IMR-90 (cell line): ENCODE results near the gene ADTRP. TPM values are rescaled to one million over a fixed set of nuclear protein-coding genes. Genes with fewer than 3 reads are reported as not detected.

Experiments
- ATAC-seq: fragments of 200-7000 bp; cut with Tn5 transposase; 2 replicates; pipeline ENCODE4 v1.9.1; 2020; ENCODE audit warnings: low read depth, mild to moderate bottlenecking, moderate library complexity
- BruUV-seq: library from RNA; stranded (reverse); fragments of 400-500 nt; replicated peaks from 2 replicates; lab custom pipeline; 2021; lab: Mats Ljungman, UMichigan
- CTCF ChIA-PET: fragments of 300-600 bp; formaldehyde crosslinking; extraction: SDS; loops from one replicate; lab custom pipeline; 2021; ENCODE audit warnings: antibody characterized with exemption; lab: Yijun Ruan, JAX
- POLR2A ChIA-PET: fragments of 300-600 bp; sonication (Branson Sonifier 250); formaldehyde crosslinking; loops from one replicate; lab custom pipeline; 2022; ENCODE audit warnings: antibody characterized with exemption; ENCODE audit not compliant: unreplicated experiment; lab: Charles Lee
- DNase-seq: peaks from one replicate; pipeline ENCODE4 v3.0.0; 2013
- H2AFZ ChIP-seq: replicated peaks from 2 replicates; pipeline ENCODE3; 2013; ENCODE audit warnings: low read length, mild to moderate bottlenecking; ENCODE audit not compliant: poor library complexity
- H2AK5ac ChIP-seq: 2 replicates; pipeline ENCODE4 v1.6.1; 2013; ENCODE audit warnings: low read depth, low read length, inconsistent platforms
- H2AK9ac ChIP-seq: replicated peaks from 2 replicates; pipeline ENCODE3; 2013; ENCODE audit warnings: mild to moderate bottlenecking, low read depth, low read length, moderate library complexity; ENCODE audit not compliant: poor library complexity
- H2BK120ac ChIP-seq: 2 replicates; pipeline ENCODE4 v1.6.1; 2013; ENCODE audit warnings: low read depth, low read length, inconsistent platforms
- H2BK15ac ChIP-seq: 3 replicates; pipeline ENCODE4 v1.6.1; 2013; ENCODE audit warnings: low read depth, low read length, inconsistent platforms
- H2BK20ac ChIP-seq: 2 replicates; pipeline ENCODE4 v1.6.1; 2013; ENCODE audit warnings: low read depth, mild to moderate bottlenecking, inconsistent platforms, low read length, moderate library complexity
- H2BK5ac ChIP-seq: 2 replicates; pipeline ENCODE4 v1.6.1; 2013; ENCODE audit warnings: mild to moderate bottlenecking, low read depth, low read length, inconsistent platforms; ENCODE audit not compliant: poor library complexity, severe bottlenecking
- H3K14ac ChIP-seq: replicated peaks from 2 replicates; pipeline ENCODE4 v1.6.1; 2013; ENCODE audit warnings: low read depth, low read length, inconsistent platforms
- H3K18ac ChIP-seq: 2 replicates; pipeline ENCODE4 v1.6.1; 2013; ENCODE audit warnings: low read depth, low read length, control low read depth
- H3K23ac ChIP-seq: 2 replicates; pipeline ENCODE4 v1.6.1; 2013; ENCODE audit warnings: low read depth, low read length, inconsistent platforms
- H3K27ac ChIP-seq: 2 replicates; pipeline ENCODE4 v1.5.1; 2013; ENCODE audit warnings: mild to moderate bottlenecking, control low read depth, low read length; ENCODE audit not compliant: insufficient read depth
- H3K27me3 ChIP-seq: 2 replicates; pipeline ENCODE4 v1.6.1; 2013; ENCODE audit warnings: low read length; ENCODE audit not compliant: control insufficient read depth, insufficient read depth
- H3K36me3 ChIP-seq: 2 replicates; pipeline ENCODE4 v1.6.1; 2013; ENCODE audit warnings: low read length, mixed read lengths; ENCODE audit not compliant: control insufficient read depth, insufficient read depth
- H3K4ac ChIP-seq: 2 replicates; pipeline ENCODE4 v1.6.1; 2013; ENCODE audit warnings: low read depth, low read length, inconsistent platforms
- H3K4me1 ChIP-seq: 2 replicates; pipeline ENCODE4 v1.6.1; 2013; ENCODE audit warnings: low read length, mixed read lengths; ENCODE audit not compliant: control insufficient read depth, insufficient read depth
- H3K4me2 ChIP-seq: 2 replicates; pipeline ENCODE4 v1.6.1; 2013; ENCODE audit warnings: low read depth, mild to moderate bottlenecking, control low read depth, low read length, moderate library complexity
- H3K4me3 ChIP-seq: 2 replicates; pipeline ENCODE4 v1.5.1; 2013; ENCODE audit warnings: low read depth, mild to moderate bottlenecking, control low read depth, low read length, moderate library complexity; ENCODE audit not compliant: insufficient read depth
- H3K56ac ChIP-seq: 2 replicates; pipeline ENCODE4 v1.6.1; 2013; ENCODE audit warnings: low read length, inconsistent platforms; ENCODE audit not compliant: insufficient read depth; ENCODE audit errors: extremely low read depth
- H3K79me1 ChIP-seq, 2 experiments: 2 replicates each; pipeline ENCODE4 v1.6.1; 2013; ENCODE audit warnings: low read length in 2 of 2, inconsistent platforms in 1 of 2, low read depth in 1 of 2
- H3K9ac ChIP-seq: 2 replicates; pipeline ENCODE4 v1.6.1; 2013; ENCODE audit warnings: low read depth, low read length, control low read depth
- H3K9me1 ChIP-seq: 2 replicates; pipeline ENCODE4 v1.6.1; 2013; ENCODE audit warnings: low read length, inconsistent platforms; ENCODE audit not compliant: insufficient read depth
- H3K9me3 ChIP-seq: 2 replicates; pipeline ENCODE4 v1.6.1; 2013; ENCODE audit warnings: low read length; ENCODE audit not compliant: control insufficient read depth, insufficient read depth
- H4K20me1 ChIP-seq: 2 replicates; pipeline ENCODE4 v1.6.1; 2013; ENCODE audit warnings: low read length, inconsistent platforms; ENCODE audit not compliant: insufficient read depth
- H4K5ac ChIP-seq: 2 replicates; pipeline ENCODE4 v1.6.1; 2013; ENCODE audit warnings: mild to moderate bottlenecking, low read depth, low read length, control low read depth
- H4K8ac ChIP-seq, 2 experiments: 2 replicates each; pipeline ENCODE4 v1.6.1; 2013; ENCODE audit warnings: low read depth in 2 of 2, low read length in 2 of 2, control low read depth in 1 of 2, inconsistent platforms in 1 of 2
- H4K91ac ChIP-seq: 2 replicates; pipeline ENCODE4 v1.6.1; 2013; ENCODE audit warnings: low read depth, low read length, inconsistent platforms; ENCODE audit not compliant: insufficient read depth
- FOS ChIP-seq: fragments of 150-350 bp; IDR thresholded peaks from 2 replicates; pipeline ENCODE4 v1.6.1; 2016; ENCODE audit warnings: low read depth, low read length
- RAD21 ChIP-seq: IDR thresholded peaks from 2 replicates; pipeline ENCODE4 v1.6.1; 2012; ENCODE audit warnings: low read length, improper control_type of control experiment
- WGBS, 2 experiments: methylation state at CpG; one replicate each; pipeline versions ENCODE4 v1.1.5 to v1.1.7; 2013; ENCODE audit warnings: missing lambda C conversion rate in 2 of 2; ENCODE audit not compliant: insufficient read length in 1 of 2; ENCODE audit errors: extremely low coverage in 2 of 2; 5-methylcytosine and 5-hydroxymethylcytosine counted together
- dilution Hi-C: fragments of 300-500 bp; cut with HindIII; formaldehyde crosslinking; loops from one replicate; pipeline ENCODE4 v1.14.3; 2018; ENCODE audit warnings: low sequenced_read_pairs; ENCODE audit not compliant: unreplicated experiment
- in situ Hi-C: fragments of 300-500 bp; cut with MboI; formaldehyde crosslinking; loops from 3 replicates; pipeline ENCODE4 v1.14.3; 2019; ENCODE audit warnings: low sequenced_read_pairs, inconsistent platforms, mixed read lengths
- intact Hi-C: fragments of 100-400 bp; cut with micrococcal nuclease; formaldehyde crosslinking; loops from 2 replicates; pipeline ENCODE4 v1.10.0; 2022
- polyA plus RNA-seq, 3 experiments: library from polyadenylated mRNA; depleted of rRNA; stranded (reverse); fragments of >200 nt; gene quantifications; 2 replicates each; pipeline ENCODE4 v1.2.3, GENCODE V29; 2012; ENCODE audit warnings: low replicate concordance in 1 of 3
- total RNA-seq: library from RNA; depleted of rRNA; stranded (reverse); fragments of >200 nt; gene quantifications from 2 replicates; pipeline ENCODE4 v1.2.3, GENCODE V29; 2012
- TF ChIP-seq, protein P1 (sequence below): conservative IDR thresholded peaks from 2 replicates; pipeline ENCODE4 v1.5.1; 2012; ENCODE audit warnings: mild to moderate bottlenecking, low read depth, low read length, improper control_type of control experiment

ADTRP gene
- total and polyA plus RNA-seq, 2 of the 4 experiments (the other 2 are of a cell fraction): 0.50 to 0.72 TPM

DNA sequence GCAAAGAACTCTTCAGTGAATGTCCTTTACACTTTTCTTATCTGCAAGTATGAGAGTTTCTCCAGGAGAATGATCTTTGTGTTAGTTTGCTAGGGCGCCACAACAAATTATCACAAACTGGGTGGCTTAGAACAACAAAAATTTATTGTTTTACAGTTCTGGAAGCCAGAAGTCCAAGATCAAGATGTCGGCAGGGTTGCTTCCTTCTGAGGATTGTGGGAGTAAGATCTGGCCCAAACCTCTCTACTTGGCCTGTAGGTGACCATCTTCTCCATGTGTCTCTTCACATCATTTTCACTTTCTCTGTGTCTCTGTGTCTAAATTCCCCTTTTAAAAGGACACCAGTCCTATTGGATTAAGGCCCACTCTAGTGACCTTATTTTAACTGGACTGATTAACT, 103.0 kb downstream of the ADTRP start:
- H3K56ac ChIP-seq: no peak overlapping the region
- H4K20me1 ChIP-seq: no peaks in the 10 kb centered on the region
- no peak overlapping the region; the same call in 1 of the 2 replicates for H4K5ac ChIP-seq
- no peak overlapping the region for H3K4me2 ChIP-seq
- in situ Hi-C loops (no loop called here), dilution Hi-C loops (no loop called here), intact Hi-C loops (no loop called here)
- ChIA-PET POLR2A (no interaction called here), CTCF (no interaction called here)
- H2BK120ac ChIP-seq: no peak overlapping the region
- H4K8ac ChIP-seq: no peak overlapping the region
- TF ChIP-seq, protein P1, sequence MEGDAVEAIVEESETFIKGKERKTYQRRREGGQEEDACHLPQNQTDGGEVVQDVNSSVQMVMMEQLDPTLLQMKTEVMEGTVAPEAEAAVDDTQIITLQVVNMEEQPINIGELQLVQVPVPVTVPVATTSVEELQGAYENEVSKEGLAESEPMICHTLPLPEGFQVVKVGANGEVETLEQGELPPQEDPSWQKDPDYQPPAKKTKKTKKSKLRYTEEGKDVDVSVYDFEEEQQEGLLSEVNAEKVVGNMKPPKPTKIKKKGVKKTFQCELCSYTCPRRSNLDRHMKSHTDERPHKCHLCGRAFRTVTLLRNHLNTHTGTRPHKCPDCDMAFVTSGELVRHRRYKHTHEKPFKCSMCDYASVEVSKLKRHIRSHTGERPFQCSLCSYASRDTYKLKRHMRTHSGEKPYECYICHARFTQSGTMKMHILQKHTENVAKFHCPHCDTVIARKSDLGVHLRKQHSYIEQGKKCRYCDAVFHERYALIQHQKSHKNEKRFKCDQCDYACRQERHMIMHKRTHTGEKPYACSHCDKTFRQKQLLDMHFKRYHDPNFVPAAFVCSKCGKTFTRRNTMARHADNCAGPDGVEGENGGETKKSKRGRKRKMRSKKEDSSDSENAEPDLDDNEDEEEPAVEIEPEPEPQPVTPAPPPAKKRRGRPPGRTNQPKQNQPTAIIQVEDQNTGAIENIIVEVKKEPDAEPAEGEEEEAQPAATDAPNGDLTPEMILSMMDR: peak; percentile 24; the same call in 1 of the 2 replicates
- TF ChIP-seq FOS: no peak
- TF ChIP-seq RAD21: peak; percentile 15; the same call in 1 of the 2 replicates
- H3K27me3 ChIP-seq: no peaks in the 10 kb centered on the region
- BruUV-seq: no TSS peak
- no peaks in the 10 kb centered on the region for H3K36me3 ChIP-seq
- no peak overlapping the region for H3K14ac ChIP-seq
- no peaks in the 10 kb centered on the region for H3K79me1 ChIP-seq
- no peak for DNase-seq
- no peak overlapping the region for H2AFZ ChIP-seq
- no peaks in the 10 kb centered on the region for H3K9me1 ChIP-seq
- H2BK15ac ChIP-seq: no peak overlapping the region
- H2AK9ac ChIP-seq: no peak overlapping the region
- no peak overlapping the region for H2AK5ac ChIP-seq
- H3K4me3 ChIP-seq: no peak overlapping the region
- ATAC-seq: no peak
- no peak overlapping the region for H3K18ac ChIP-seq
- no peak overlapping the region for H3K4ac ChIP-seq
- no peak overlapping the region for H3K9ac ChIP-seq
- H3K4me1 ChIP-seq: no peaks in the 10 kb centered on the region; the same call in 1 of the 2 replicates
- H3K27ac ChIP-seq: no peak overlapping the region
- H2BK5ac ChIP-seq: no peak overlapping the region
- H4K91ac ChIP-seq: no peak overlapping the region
- no CpG with 5 or more reads among the region's 2 CpGs for WGBS, 2 experiments
- no peaks in the 10 kb centered on the region; the same call in none of the 2 replicates for H3K9me3 ChIP-seq
- H3K23ac ChIP-seq: no peak overlapping the region
- H2BK20ac ChIP-seq: no peak overlapping the region
